Stimulated activated CD8-positive, alpha-beta memory T cell treated with anti-CD3 and anti-CD28 coated beads, Interleukin-15, amount 100 ng/mL, for 4 hours (primary cell): ENCODE data around the gene XRN2.

Experiments used
- DNase-seq, 2 donors: peaks; one replicate each; pipeline ENCODE4 v3.0.0-alpha.2; 2020; ENCODE audit warnings: low read depth in 2 of 2

The XRN2 gene

GRCh38 chr20:21294755-21295154, 8.4 kb upstream of the XRN2 start:
- no peak for DNase-seq

- DNase-seq, result no peak
Observed at GRCh38 chr20:21301940-21302663, 1.0 kb upstream of the XRN2 start.

GRCh38 chr20:21302664-21303060, 469 bp upstream of the XRN2 start:
- DNase-seq, result no peak

GRCh38 chr20:21303872-21304586, 898 bp downstream of the XRN2 start:
- DNase-seq, result no peak

GRCh38 chr20:21308340-21308739, 5.2 kb downstream of the XRN2 start:
- no peak for DNase-seq

- no peak for DNase-seq
Observed at GRCh38 chr20:21309678-21310467, 6.7 kb downstream of the XRN2 start.

- no peak for DNase-seq
Observed at GRCh38 chr20:21312813-21313474, 9.8 kb downstream of the XRN2 start.

- DNase-seq, result no peak
Observed at GRCh38 chr20:21315138-21315537, 12.0 kb downstream of the XRN2 start.

GRCh38 chr20:21322083-21322710, 19.1 kb downstream of the XRN2 start:
- no peak for DNase-seq

- no peak for DNase-seq
Observed at GRCh38 chr20:21322921-21323331, 19.8 kb downstream of the XRN2 start.

GRCh38 chr20:21323640-21324039, 20.5 kb downstream of the XRN2 start:
- DNase-seq, result no peak

- no peak for DNase-seq
Observed at GRCh38 chr20:21324126-21324525, 21.0 kb downstream of the XRN2 start.

GRCh38 chr20:21325296-21325695, 22.2 kb downstream of the XRN2 start:
- DNase-seq, result no peak

- no peak for DNase-seq
Observed at GRCh38 chr20:21326700-21327099, 23.6 kb downstream of the XRN2 start.

- no peak for DNase-seq
Observed at GRCh38 chr20:21336455-21337151, 33.5 kb downstream of the XRN2 start.

- DNase-seq, result no peak
Observed at GRCh38 chr20:21338291-21338690, 35.2 kb downstream of the XRN2 start.

GRCh38 chr20:21339499-21339898, 36.4 kb downstream of the XRN2 start:
- no peak for DNase-seq

GRCh38 chr20:21340991-21341697, 38.0 kb downstream of the XRN2 start:
- DNase-seq, result no peak

GRCh38 chr20:21342656-21343345, 39.7 kb downstream of the XRN2 start:
- no peak for DNase-seq
